T-helper 2 cell treated with Interferon-gamma antibody and Interleukin-4, amounts not matched to agents 5 μg/mL and 100 μg/mL, for 36 hours (primary cell): Measurements from ENCODE around the gene WDFY4.

ENCODE experiments used
- DNase-seq: peaks from one replicate; pipeline ENCODE4 v3.0.0; 2021; ENCODE audit warnings: low spot score
- H3K27ac Mint-ChIP-seq: one replicate; pipeline ENCODE4 v1.8.0; 2021; ENCODE audit warnings: mild to moderate bottlenecking, mixed read lengths
- H3K27me3 Mint-ChIP-seq: one replicate; pipeline ENCODE4 v1.8.0; 2021; ENCODE audit warnings: low read depth, mixed read lengths
- H3K36me3 Mint-ChIP-seq: one replicate; pipeline ENCODE4 v1.8.0; 2021; ENCODE audit warnings: low read depth, mixed read lengths
- H3K4me1 Mint-ChIP-seq: one replicate; pipeline ENCODE4 v1.8.0; 2021; ENCODE audit warnings: low read depth, mixed read lengths
- H3K4me3 Mint-ChIP-seq: one replicate; pipeline ENCODE4 v1.8.0; 2022; ENCODE audit warnings: mild to moderate bottlenecking, moderate library complexity, mixed read lengths
- H3K9me3 Mint-ChIP-seq: one replicate; pipeline ENCODE4 v1.8.0; 2021; ENCODE audit warnings: mixed read lengths

The WDFY4 gene

GRCh38 chr10:48765527-48765926 is 80.9 kb downstream of the WDFY4 start:
- H3K4me3 Mint-ChIP-seq = no peak overlapping the region
- H3K27ac Mint-ChIP-seq = no peak overlapping the region
- no peak for DNase-seq
- H3K27me3 Mint-ChIP-seq = no peaks in the 10 kb centered on the region
- H3K4me1 Mint-ChIP-seq = no peaks in the 10 kb centered on the region
- H3K9me3 Mint-ChIP-seq = no peaks in the 10 kb centered on the region
- no peaks in the 10 kb centered on the region for H3K36me3 Mint-ChIP-seq

- H3K36me3 Mint-ChIP-seq = no peaks in the 10 kb centered on the region
- DNase-seq = no peak
- H3K27me3 Mint-ChIP-seq = no peaks in the 10 kb centered on the region
Measured at GRCh38 chr10:48767373-48768143, 82.9 kb downstream of the WDFY4 start.

GRCh38 chr10:48768144-48768766 is 83.6 kb downstream of the WDFY4 start:
- Mint-ChIP-seq H3K27me3 (no peaks in the 10 kb centered on the region), H3K9me3 (no peaks in the 10 kb centered on the region), H3K4me3 (no peak overlapping the region), H3K27ac (no peak overlapping the region), H3K36me3 (no peaks in the 10 kb centered on the region), H3K4me1 (no peaks in the 10 kb centered on the region)
- no peak for DNase-seq

More at GRCh38 chr10:48767373-48768143, 82.9 kb downstream of the WDFY4 start:
- Mint-ChIP-seq H3K9me3 (no peaks in the 10 kb centered on the region), H3K4me3 (no peak overlapping the region), H3K27ac (no peak overlapping the region), H3K4me1 (no peaks in the 10 kb centered on the region)

- H3K27ac Mint-ChIP-seq = no peak overlapping the region
- DNase-seq = no peak
- H3K9me3 Mint-ChIP-seq = no peaks in the 10 kb centered on the region
- H3K4me1 Mint-ChIP-seq = no peaks in the 10 kb centered on the region
- no peaks in the 10 kb centered on the region for H3K36me3 Mint-ChIP-seq
- no peaks in the 10 kb centered on the region for H3K27me3 Mint-ChIP-seq
- no peak overlapping the region for H3K4me3 Mint-ChIP-seq
Measured at GRCh38 chr10:48768926-48769325, 84.3 kb downstream of the WDFY4 start.

- Mint-ChIP-seq H3K27ac (no peak overlapping the region), H3K27me3 (no peaks in the 10 kb centered on the region), H3K9me3 (no peaks in the 10 kb centered on the region), H3K4me3 (no peak overlapping the region), H3K4me1 (no peaks in the 10 kb centered on the region), H3K36me3 (no peaks in the 10 kb centered on the region)
- no peak for DNase-seq
Measured at GRCh38 chr10:48769706-48770435, 85.2 kb downstream of the WDFY4 start.

- DNase-seq = no peak
- no peaks in the 10 kb centered on the region for H3K27me3 Mint-ChIP-seq
- H3K9me3 Mint-ChIP-seq = no peaks in the 10 kb centered on the region
- no peak overlapping the region for H3K27ac Mint-ChIP-seq
- no peak overlapping the region for H3K4me3 Mint-ChIP-seq
- H3K36me3 Mint-ChIP-seq = no peaks in the 10 kb centered on the region
- no peaks in the 10 kb centered on the region for H3K4me1 Mint-ChIP-seq
Measured at GRCh38 chr10:48770561-48771089, 86.0 kb downstream of the WDFY4 start.

- H3K4me3 Mint-ChIP-seq = no peak overlapping the region
- DNase-seq = no peak
- no peaks in the 10 kb centered on the region for H3K36me3 Mint-ChIP-seq
- H3K4me1 Mint-ChIP-seq = no peaks in the 10 kb centered on the region
- H3K27me3 Mint-ChIP-seq = no peaks in the 10 kb centered on the region
- H3K27ac Mint-ChIP-seq = no peak overlapping the region
- H3K9me3 Mint-ChIP-seq = no peaks in the 10 kb centered on the region
Measured at GRCh38 chr10:48771234-48771633, 86.6 kb downstream of the WDFY4 start.

- H3K27me3 Mint-ChIP-seq = no peaks in the 10 kb centered on the region
- H3K4me1 Mint-ChIP-seq = no peaks in the 10 kb centered on the region
- no peaks in the 10 kb centered on the region for H3K36me3 Mint-ChIP-seq
- H3K4me3 Mint-ChIP-seq = no peak overlapping the region
- H3K9me3 Mint-ChIP-seq = no peaks in the 10 kb centered on the region
- no peak for DNase-seq
- H3K27ac Mint-ChIP-seq = no peak overlapping the region
Measured at GRCh38 chr10:48772059-48772458, 87.4 kb downstream of the WDFY4 start.

- DNase-seq = no peak
- Mint-ChIP-seq H3K4me1 (no peaks in the 10 kb centered on the region), H3K4me3 (no peak overlapping the region), H3K27me3 (no peaks in the 10 kb centered on the region), H3K27ac (no peak overlapping the region), H3K36me3 (no peaks in the 10 kb centered on the region), H3K9me3 (no peaks in the 10 kb centered on the region)
Measured at GRCh38 chr10:48773580-48773979, 88.9 kb downstream of the WDFY4 start.

GRCh38 chr10:48774416-48775205 is 89.9 kb downstream of the WDFY4 start:
- Mint-ChIP-seq H3K27ac (no peak overlapping the region), H3K4me1 (no peaks in the 10 kb centered on the region), H3K4me3 (no peak overlapping the region), H3K27me3 (no peaks in the 10 kb centered on the region), H3K36me3 (no peaks in the 10 kb centered on the region), H3K9me3 (no peaks in the 10 kb centered on the region)
- no peak for DNase-seq

- H3K36me3 Mint-ChIP-seq = no peaks in the 10 kb centered on the region
- no peaks in the 10 kb centered on the region for H3K27me3 Mint-ChIP-seq
- H3K9me3 Mint-ChIP-seq = no peaks in the 10 kb centered on the region
- DNase-seq = no peak
- H3K4me1 Mint-ChIP-seq = no peaks in the 10 kb centered on the region
- no peak overlapping the region for H3K27ac Mint-ChIP-seq
- H3K4me3 Mint-ChIP-seq = no peak overlapping the region
Measured at GRCh38 chr10:48775206-48775517, 90.5 kb downstream of the WDFY4 start.

- Mint-ChIP-seq H3K4me1 (no peaks in the 10 kb centered on the region), H3K9me3 (no peaks in the 10 kb centered on the region), H3K4me3 (no peak overlapping the region), H3K27ac (no peak overlapping the region), H3K36me3 (no peaks in the 10 kb centered on the region), H3K27me3 (no peaks in the 10 kb centered on the region)
- no peak for DNase-seq
Measured at GRCh38 chr10:48776005-48776522, 91.4 kb downstream of the WDFY4 start.

- Mint-ChIP-seq H3K27me3 (no peaks in the 10 kb centered on the region), H3K4me3 (no peak overlapping the region), H3K27ac (no peak overlapping the region), H3K36me3 (no peaks in the 10 kb centered on the region), H3K4me1 (no peaks in the 10 kb centered on the region), H3K9me3 (no peaks in the 10 kb centered on the region)
- DNase-seq = no peak
Measured at GRCh38 chr10:48776528-48776927, 91.9 kb downstream of the WDFY4 start.
